ENCODE results near the gene IDH2. TPM values are rescaled to one million over a fixed set of nuclear protein-coding genes. Genes with fewer than 3 reads are reported as not detected.
A peak's percentile ranks its signal among the peaks of the same experiment; 100 is the strongest.

The IDH2 gene
- total RNA-seq, 1 donor from 2014 or later: 126 TPM

DNA sequence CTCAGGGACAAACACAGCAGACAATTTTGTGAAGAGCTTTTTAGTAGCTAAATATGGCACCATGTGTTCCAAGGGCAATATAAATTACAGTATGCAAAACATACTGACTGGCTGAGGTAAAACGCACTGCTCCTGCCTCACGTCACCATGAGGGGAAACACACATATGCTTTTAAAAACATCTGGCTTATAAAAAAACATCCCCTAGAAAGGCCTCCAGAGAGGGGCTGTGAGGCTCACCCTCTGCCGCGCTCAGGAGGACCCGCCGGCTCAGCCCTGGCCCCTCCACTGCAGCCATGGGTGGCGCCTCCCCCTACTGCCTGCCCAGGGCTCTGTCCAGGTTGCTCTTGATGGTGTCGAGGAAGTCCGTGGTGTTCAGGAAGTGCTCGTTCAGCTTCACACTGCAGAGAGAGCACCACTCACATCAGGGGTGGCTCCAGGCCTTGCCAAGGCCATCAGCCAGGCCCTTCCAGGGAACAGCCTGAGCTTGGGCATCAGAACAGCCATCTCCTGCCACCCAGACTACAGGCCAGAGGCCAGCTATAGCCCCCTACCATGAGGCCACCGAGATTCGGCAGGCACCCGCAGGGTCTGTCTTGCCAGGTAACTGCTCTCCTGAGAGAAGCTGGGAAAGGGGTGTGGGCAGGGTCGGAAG, 18.2 kb downstream of the IDH2 start:
- H3K4me3 Mint-ChIP-seq: no peak overlapping the region

DNA sequence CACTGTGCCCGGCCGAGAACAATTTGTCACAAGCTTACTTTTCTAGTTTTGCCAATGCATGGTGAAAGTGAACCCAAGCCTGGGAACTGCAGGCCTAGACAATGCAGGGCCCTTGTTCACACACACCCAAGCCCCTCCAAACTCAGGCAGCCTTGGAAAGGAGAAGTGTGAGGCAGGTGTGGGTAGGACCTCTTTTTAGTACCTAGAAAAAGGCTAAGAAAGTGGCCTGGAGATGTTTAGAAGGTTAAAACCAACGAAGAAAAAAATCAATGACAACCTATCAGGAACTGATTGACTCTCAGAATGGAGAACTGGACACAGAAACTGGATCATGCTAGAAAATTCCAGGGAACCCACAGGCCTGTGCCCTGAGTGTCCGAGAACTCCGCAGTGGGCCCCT, 18.8 kb downstream of the IDH2 start:
- Mint-ChIP-seq H3K4me1 (no peaks in the 10 kb centered on the region), H3K27me3 (ENCODE audit: low read depth) (no peaks in the 10 kb centered on the region), H3K4me3 (no peak overlapping the region), H3K27ac (no peak overlapping the region), H3K9me3 (no peaks in the 10 kb centered on the region), H3K36me3 (peaks cover 22% of the 10 kb centered on the region)
- no peak for DNase-seq (ENCODE audit: low spot score in 2 of 2, unreplicated experiment in 2 of 2)
- TF ChIP-seq, protein P1, sequence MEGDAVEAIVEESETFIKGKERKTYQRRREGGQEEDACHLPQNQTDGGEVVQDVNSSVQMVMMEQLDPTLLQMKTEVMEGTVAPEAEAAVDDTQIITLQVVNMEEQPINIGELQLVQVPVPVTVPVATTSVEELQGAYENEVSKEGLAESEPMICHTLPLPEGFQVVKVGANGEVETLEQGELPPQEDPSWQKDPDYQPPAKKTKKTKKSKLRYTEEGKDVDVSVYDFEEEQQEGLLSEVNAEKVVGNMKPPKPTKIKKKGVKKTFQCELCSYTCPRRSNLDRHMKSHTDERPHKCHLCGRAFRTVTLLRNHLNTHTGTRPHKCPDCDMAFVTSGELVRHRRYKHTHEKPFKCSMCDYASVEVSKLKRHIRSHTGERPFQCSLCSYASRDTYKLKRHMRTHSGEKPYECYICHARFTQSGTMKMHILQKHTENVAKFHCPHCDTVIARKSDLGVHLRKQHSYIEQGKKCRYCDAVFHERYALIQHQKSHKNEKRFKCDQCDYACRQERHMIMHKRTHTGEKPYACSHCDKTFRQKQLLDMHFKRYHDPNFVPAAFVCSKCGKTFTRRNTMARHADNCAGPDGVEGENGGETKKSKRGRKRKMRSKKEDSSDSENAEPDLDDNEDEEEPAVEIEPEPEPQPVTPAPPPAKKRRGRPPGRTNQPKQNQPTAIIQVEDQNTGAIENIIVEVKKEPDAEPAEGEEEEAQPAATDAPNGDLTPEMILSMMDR (IDR thresholded peaks at IDR 0.05; ENCODE audit: unreplicated experiment): no peak

More for the DNA sequence above, 18.2 kb downstream of the IDH2 start:
- no peak overlapping the region for H3K27ac Mint-ChIP-seq
- H3K36me3 Mint-ChIP-seq: peaks cover 24% of the 10 kb centered on the region
- DNase-seq (ENCODE audit: low spot score in 2 of 2, unreplicated experiment in 2 of 2): no peak
- no peaks in the 10 kb centered on the region for H3K27me3 Mint-ChIP-seq (ENCODE audit: low read depth)
- H3K4me1 Mint-ChIP-seq: no peaks in the 10 kb centered on the region
- H3K9me3 Mint-ChIP-seq: no peaks in the 10 kb centered on the region
- TF ChIP-seq, protein P1 (IDR thresholded peaks at IDR 0.05; ENCODE audit: unreplicated experiment): no peak

DNA sequence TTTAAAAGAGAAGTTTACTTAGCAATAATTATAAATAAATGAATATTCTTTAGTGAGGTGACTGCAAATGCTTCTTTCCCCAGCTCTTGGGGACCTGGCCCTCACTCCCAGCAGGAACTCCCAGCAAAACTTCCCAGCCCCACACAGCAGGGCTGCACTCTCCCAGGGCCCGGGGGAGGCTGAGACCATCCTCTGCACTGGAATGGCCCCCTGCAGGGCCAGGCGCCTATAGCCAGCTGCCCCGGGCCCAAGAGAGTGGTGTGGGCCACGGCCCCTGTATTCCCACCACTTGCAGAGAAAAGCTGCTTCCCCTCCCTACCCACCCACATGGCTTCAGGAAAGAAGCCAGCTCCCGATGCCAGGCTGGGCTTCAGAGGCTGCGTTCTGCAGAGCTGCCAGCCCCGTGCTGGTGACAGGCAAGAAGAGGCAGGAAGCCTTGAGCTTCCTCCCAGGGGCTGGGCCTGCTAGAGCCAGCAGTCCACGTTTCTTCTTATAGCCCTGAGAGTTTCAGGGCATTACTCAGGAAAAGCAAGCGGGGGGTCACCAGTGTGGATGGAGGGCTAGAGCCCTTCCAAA, 20.0 kb downstream of the IDH2 start:
- no peak for DNase-seq (ENCODE audit: low spot score in 2 of 2, unreplicated experiment in 2 of 2)
- Mint-ChIP-seq H3K9me3 (no peaks in the 10 kb centered on the region), H3K27me3 (ENCODE audit: low read depth) (no peaks in the 10 kb centered on the region), H3K4me3 (no peak overlapping the region), H3K27ac (no peak overlapping the region), H3K36me3 (peaks cover 20% of the 10 kb centered on the region), H3K4me1 (no peaks in the 10 kb centered on the region)
- TF ChIP-seq, protein P1 (IDR thresholded peaks at IDR 0.05; ENCODE audit: unreplicated experiment): no peak

DNA sequence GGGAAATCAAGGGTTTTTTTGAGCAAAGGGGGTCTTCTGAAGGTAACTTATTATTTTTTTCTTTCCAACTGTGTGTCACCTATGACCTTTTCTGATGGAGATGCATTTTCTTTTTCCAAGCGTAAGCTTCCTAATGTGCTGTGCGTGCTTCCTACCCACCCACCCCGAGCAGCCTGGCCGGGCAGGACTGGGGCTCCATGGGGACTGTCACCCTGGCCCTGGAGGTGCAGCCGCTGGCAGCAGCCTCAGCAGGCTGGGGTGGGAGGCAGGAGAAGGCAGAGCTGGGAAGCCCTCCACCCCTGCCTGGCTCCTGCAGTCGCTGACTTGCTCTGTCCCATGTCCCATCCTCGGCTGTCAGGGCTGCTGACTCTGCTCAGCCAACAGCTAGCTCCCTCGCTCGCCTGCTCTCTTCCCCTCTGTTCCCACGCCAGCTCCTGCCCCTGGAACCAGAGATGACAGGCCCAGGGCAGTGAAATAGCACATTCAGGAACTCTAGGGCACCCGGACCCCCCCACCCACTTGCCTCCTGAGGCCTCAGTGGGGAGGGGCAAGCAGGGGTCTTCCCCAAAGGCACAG, 21.4 kb downstream of the IDH2 start:
- TF ChIP-seq, protein P1 (IDR thresholded peaks at IDR 0.05; ENCODE audit: unreplicated experiment): no peak
- H3K27me3 Mint-ChIP-seq (ENCODE audit: low read depth): no peaks in the 10 kb centered on the region
- no peak overlapping the region for H3K4me3 Mint-ChIP-seq
- peaks cover 3% of the 10 kb centered on the region for H3K4me1 Mint-ChIP-seq
- no peaks in the 10 kb centered on the region for H3K9me3 Mint-ChIP-seq
- DNase-seq (ENCODE audit: low spot score in 2 of 2, unreplicated experiment in 2 of 2): no peak
- peaks cover 17% of the 10 kb centered on the region for H3K36me3 Mint-ChIP-seq
- H3K27ac Mint-ChIP-seq: peak overlapping the region; percentile 34

DNA sequence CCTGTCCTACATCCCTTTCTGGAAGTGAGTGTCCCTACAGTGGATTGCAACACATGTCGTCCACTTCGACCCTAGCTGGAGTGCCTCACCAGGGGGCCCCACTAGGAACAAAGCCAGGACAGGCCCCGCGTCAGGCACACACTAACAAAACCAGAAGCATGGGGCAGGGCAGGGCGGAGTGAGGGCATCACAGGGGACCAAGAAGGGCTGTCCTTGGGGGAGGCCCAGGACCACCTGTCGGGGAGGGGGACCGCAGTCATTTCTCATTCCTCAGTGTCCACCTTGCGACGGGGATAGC, 21.9 kb downstream of the IDH2 start:
- Mint-ChIP-seq H3K27me3 (ENCODE audit: low read depth) (no peaks in the 10 kb centered on the region), H3K27ac (no peak overlapping the region), H3K4me1 (peaks cover 8% of the 10 kb centered on the region), H3K36me3 (peaks cover 17% of the 10 kb centered on the region), H3K9me3 (no peaks in the 10 kb centered on the region), H3K4me3 (no peak overlapping the region)
- TF ChIP-seq, protein P1 (IDR thresholded peaks at IDR 0.05; ENCODE audit: unreplicated experiment): no peak
- DNase-seq (ENCODE audit: low spot score in 2 of 2, unreplicated experiment in 2 of 2): no peak

All from mesothelial cell of epicardium (in vitro differentiated cells).